ENCODE measurements around the gene HDAC7.

The HDAC7 gene

DNA sequence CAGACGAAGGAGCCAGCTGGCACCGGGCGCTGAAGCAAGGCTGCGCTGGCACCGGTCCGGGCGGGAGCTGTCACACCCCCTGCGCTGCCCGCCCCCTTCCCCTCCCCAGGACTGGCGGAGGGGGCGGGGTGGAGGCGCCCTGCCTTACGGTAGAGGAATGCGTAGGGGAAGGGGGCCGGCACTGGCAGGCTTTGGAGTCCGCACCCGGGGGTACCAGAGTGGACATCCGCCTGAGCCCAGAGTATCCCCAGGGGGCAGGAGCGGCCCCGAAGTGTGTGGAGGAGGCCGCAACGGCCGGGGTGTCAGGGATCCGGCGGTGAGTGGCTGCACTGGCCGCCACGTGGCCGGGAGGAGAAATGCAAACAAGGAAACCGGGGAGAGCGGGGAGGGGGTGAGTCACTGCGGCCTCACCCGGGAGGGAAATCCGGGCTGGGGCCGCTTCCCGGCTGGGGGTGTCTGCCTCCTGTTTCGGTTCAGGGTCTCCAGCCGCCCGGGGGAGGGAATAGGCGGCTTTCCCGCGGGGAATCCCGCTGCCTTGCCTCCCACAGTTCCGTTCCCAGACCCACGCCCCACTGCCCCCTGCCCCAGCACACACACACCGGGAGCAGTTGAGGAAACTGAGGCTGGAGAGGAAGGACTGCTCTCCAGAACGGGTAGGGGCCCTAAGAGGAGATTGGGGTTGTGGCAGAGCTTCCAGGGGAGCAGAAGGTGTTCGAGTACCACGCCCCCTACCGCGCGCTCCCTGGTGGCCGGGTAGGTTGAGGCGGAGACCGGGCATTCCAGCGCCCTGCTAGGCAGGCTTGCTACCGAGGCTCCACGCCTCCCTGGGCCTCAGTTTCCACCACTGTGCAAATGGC lies 60.6 kb downstream of the HDAC7 start, which contains the start of gene RAPGEF3:
Gene RAPGEF3, minus strand, starts transcription at position 47 of the 857 bp plus-strand sequence. CDS start 324 bp downstream, outside the sequence.
- DNase-seq (ENCODE audit: low read depth), result peak; percentile 68

- no peak for DNase-seq (ENCODE audit: low read depth)
Observed at GRCh38 chr12:47758584-47758833, 61.2 kb downstream of the HDAC7 start.

- no peak for DNase-seq (ENCODE audit: low read depth)
Observed at GRCh38 chr12:47757840-47758583, 61.7 kb downstream of the HDAC7 start.

GRCh38 chr12:47757364-47757839 lies 62.3 kb downstream of the HDAC7 start:
- no peak for DNase-seq (ENCODE audit: low read depth)

- DNase-seq (ENCODE audit: low read depth), result no peak
Observed at GRCh38 chr12:47755655-47756562, 63.8 kb downstream of the HDAC7 start.

DNA sequence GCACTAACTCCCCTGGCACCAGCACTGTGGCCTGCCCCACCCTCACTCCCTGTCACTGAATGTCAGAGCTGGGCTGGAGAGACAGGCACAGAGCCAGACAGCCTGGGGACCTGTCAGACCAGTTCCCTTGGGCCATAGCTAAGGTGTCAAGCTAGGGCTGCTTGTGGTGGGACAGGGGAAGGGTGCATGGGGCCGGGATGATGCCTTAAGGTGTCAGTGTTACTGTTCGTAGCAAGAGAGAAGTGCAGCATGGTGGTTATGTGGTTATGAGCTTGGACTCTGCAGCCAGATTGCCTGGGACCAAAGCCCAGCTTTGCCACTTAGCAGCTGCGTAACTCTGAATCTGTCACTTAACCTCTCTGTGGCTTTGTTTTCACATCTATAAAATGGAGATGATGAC lies 64.8 kb downstream of the HDAC7 start:
- no peak for DNase-seq (ENCODE audit: low read depth)

DNA sequence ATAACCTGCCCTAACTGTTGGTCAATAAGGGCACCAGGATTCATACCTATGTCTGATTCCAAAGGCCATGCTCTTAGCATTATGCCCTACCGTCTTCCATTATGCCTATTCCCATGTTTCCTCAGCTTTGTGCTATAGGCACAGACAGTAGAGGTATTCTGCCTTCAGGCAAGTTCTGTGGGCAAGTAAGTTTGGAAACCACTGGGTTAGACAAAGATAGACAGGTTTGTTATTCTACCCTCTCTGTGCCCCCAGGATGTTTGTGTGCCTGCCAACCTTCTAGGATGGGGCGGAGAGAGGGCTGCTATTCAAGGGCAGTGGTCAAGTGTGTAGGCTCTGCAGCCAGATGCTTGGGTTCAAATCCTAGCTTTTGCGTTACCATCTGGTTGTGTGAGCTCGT lies 65.6 kb downstream of the HDAC7 start:
- DNase-seq (ENCODE audit: low read depth), result no peak

DNA sequence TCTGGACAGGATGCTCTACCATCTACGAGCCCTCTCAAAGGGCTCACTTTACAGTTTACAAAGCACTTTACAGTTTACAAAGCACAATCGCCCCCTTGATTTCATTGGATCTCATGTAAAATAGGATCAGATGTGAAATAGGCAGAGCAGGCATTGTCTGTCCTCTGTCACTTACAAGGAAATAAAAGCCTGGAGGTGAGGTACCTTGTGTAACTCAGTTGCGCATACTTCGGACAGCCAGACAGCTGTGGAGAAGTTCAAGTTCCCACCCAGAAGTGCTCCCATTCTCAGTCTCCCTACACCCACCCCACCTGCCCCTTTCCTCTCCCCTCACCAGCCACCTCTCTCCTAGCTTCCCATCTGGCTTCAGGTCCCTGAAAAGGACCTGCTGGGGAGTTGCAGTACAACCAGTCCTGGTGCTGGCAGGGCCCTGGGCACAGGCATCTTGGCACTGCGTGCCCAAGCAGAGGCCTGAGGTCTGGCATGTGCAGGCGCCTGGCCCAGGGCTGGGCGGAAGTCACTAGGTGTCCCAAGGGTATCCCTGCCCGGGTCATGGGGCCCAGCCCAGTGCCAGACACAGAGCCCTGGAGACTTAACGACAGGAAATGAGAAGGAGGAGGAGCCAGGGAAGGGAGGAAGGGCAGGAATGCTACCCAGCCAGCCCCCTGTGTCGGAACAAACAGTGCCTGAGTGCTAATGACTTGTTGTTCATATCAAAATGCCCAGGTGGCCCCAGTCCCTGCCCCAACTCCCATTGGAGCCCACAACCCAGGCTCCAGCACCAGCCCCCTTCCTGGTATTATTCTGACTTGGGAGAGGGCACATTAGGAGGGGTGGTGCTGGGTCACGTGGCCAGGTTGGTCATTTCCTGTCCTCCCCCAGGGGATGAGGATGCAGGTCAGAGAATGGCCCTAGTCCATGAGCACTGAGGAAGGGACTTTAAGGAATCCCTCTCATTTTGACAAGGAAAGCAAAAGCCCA lies 66.4 kb downstream of the HDAC7 start:
- DNase-seq (ENCODE audit: low read depth), result no peak

GRCh38 chr12:47752552-47752951 lies 67.2 kb downstream of the HDAC7 start:
- peak; percentile 31 for DNase-seq (ENCODE audit: low read depth)

DNA sequence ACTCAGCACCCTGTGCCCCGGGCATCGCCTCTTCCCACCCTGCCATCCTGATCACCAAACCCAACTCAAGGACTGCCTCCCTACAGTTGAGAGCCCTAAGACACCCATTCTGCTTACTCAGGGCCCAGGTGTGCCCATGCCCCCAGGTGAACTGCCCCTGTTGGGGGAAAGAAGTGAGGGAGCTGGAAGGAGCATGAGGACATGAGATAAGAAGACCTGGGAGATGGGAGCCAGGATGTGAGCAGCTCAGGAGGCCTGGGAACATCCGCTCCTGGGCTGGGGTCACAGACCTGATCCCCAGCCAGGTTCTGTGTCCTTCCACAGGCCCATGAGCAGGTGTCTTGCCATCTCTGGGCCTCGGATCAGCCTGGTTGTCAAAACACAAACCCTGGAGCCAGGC lies 67.6 kb downstream of the HDAC7 start:
- DNase-seq (ENCODE audit: low read depth), result no peak

DNA sequence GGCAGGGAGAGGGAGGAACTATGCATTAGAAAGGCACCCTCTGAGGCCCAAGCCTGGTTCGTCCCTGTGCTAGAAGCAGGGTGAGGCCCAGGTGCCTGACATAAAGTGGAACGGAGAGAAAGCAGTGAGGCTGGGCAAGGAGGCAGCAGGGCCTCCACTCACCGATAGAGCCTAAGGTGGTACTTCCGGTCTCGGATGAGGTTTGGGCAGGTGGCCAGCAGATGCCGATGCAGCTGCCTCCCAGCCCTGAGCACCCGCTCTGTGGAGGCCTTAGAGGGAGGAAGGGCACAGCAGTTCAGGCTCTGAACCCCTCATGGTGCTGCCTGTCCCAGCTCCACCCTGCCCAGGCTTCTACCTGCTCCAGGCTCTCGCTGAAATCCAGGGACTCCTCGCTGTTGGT lies 68.1 kb downstream of the HDAC7 start:
- no peak for DNase-seq (ENCODE audit: low read depth)

DNA sequence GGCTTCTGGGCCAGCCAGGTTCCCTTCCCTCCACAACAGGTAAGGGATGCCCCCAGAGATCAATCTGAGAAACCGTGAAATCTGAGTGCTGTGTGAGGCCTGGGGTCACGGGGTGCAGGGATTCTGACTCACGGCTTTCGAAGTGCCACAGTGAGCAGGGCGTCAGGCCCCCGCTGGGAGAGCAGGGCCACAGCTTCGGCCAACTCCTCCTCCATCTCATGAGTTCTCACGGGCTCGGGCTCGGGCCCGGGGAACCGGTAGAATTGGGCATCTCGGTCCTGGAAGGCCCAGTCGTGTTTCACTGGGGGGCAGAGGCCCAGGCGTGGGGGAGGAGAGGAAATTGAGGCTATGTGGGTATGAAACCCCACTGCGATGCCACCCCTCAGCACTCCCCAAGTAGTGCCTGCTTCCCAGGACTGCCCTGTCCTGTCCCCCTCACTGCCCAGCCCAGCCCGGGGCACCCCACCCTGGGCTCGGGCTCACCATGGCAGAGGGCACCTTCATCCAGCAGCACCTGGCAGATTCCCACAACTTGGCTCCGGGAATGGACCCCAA lies 68.7 kb downstream of the HDAC7 start:
- no peak for DNase-seq (ENCODE audit: low read depth)

- no peak for DNase-seq (ENCODE audit: low read depth)
Observed at GRCh38 chr12:47750229-47750798, 69.4 kb downstream of the HDAC7 start.

GRCh38 chr12:47748899-47749298 lies 70.8 kb downstream of the HDAC7 start:
- DNase-seq (ENCODE audit: low read depth), result no peak

- no peak for DNase-seq (ENCODE audit: low read depth)
Observed at GRCh38 chr12:47748507-47748828, 71.2 kb downstream of the HDAC7 start.

DNA sequence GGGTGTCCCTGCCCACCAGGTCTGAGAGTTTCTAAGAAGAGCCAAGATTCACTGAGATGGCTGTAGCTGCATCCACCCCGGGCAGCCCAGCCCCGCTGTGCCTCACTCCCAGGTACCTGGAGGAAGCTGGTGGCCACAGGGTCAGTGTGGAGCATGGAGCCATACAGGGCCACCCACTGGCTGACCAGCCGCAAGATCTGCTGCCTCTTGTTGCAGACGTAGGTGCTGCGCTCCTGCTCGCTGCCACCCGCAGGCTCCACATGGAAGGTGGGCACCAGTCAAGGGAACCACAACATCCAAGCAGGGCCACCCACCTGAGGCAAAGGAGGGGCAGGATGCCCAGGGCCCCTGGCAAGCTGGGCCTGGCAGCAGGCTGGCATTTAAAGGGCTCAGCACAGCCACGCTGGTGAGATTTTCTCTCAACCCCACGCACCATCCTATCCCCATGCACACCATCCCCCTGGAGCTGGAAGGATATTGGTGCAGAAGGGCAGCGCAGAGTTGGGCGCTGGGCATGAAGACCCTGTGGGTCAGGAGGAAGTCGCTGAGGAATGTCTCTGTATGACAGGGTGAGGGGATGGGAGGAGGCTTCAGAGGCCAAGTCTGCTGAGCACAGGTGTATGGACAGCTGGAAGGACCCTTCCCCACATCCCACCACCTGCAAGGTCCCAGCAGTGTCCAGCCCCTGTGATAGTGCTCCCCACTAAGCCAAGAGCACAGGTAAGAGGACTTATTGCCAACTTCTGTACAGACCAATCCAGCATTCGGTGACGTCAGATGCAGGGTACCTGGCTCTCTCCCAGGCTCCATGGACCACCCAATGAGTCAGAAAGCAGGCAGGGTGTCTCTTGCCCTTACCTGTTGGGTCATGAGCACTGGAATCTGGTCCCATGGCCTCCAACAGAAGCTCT lies 71.9 kb downstream of the HDAC7 start:
- no peak for DNase-seq (ENCODE audit: low read depth)

- no peak for DNase-seq (ENCODE audit: low read depth)
Observed at GRCh38 chr12:47747126-47747525, 72.6 kb downstream of the HDAC7 start.

DNA sequence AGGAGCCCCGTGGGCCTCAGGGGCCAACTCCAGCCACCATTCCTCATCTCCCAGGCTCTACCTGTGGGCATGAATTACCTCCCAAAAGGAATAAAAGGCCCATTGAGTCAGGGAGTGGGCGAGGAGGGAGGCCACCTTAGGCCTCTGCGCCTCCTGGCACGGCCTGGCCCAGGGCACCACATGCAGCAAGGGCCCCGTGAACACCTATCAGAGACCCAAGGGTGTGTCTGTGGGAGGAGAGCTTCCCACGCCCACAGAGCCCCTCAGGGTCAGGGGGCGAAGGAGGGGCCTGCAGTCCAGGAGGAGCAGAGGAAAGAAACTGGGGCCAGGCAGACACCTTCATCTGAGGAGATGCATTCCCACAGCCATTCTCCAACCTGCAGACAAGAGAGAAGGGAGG lies 73.2 kb downstream of the HDAC7 start:
- no peak for DNase-seq (ENCODE audit: low read depth)

- DNase-seq (ENCODE audit: low read depth), result no peak
Observed at GRCh38 chr12:47746073-47746472, 73.6 kb downstream of the HDAC7 start.

Measured in stromal cell of bone marrow (primary cell).